Tibial nerve (tissue), 4 donors: ENCODE measurements around the gene ADSS1. TPM values are rescaled to one million over a fixed set of nuclear protein-coding genes. Genes with fewer than 3 reads are reported as not detected.

Experiments used
- DNase-seq, 2 donors: peaks; one replicate each; pipeline ENCODE4 v3.0.0-alpha.2; 2019; ENCODE audit warnings: low spot score in 2 of 2
- H3K27ac ChIP-seq, 4 donors: fragments of 200-600 bp; sonication (generic) in 3 of 4; one replicate each; pipeline ENCODE4 v1.5.1; 2017 to 2019; ENCODE audit warnings: mild to moderate bottlenecking in 1 of 4
- H3K27me3 ChIP-seq, 2 donors: fragments of 200-600 bp; sonication (generic) in 1 of 2; one replicate each; pipeline versions ENCODE4 v1.5.1 to v1.6.0; 2017 to 2019
- H3K36me3 ChIP-seq, 3 donors: fragments of 200-600 bp; sonication (generic); one replicate each; pipeline ENCODE4 v1.5.1; 2018 to 2019
- H3K4me1 ChIP-seq, 4 donors: fragments of 200-600 bp; sonication (generic) in 3 of 4; one replicate each; pipeline ENCODE4 v1.5.1; 2017 to 2019
- H3K4me3 ChIP-seq, 4 donors: fragments of 200-600 bp; sonication (generic) in 3 of 4; one replicate each; pipeline ENCODE4 v1.5.1; 2017 to 2019; ENCODE audit warnings: mild to moderate bottlenecking in 1 of 4, moderate library complexity in 1 of 4
- H3K9me3 ChIP-seq, 4 donors: fragments of 200-600 bp; sonication (generic) in 3 of 4; one replicate each; pipeline ENCODE4 v1.5.1; 2017 to 2019
- CTCF ChIP-seq, 5 experiments: fragments of 200-600 bp in 3 of 5; fragments of 450-650 bp in 2 of 5; sonication (generic) in 3 of 5; IDR thresholded peaks; one replicate each; pipeline ENCODE4 v1.5.1; 2016 to 2019; ENCODE audit warnings: antibody characterized with exemption in 5 of 5, mild to moderate bottlenecking in 3 of 5, moderate library complexity in 2 of 5
- EP300 ChIP-seq, 2 donors: sonication (generic); formaldehyde crosslinking; IDR thresholded peaks; one replicate each; pipeline ENCODE4 v1.6.1; 2017; ENCODE audit warnings: antibody characterized with exemption in 2 of 2, mild to moderate bottlenecking in 1 of 2
- POLR2A ChIP-seq, 2 donors: fragments of 450-650 bp; IDR thresholded peaks; one replicate each; pipeline ENCODE4 v1.6.1; 2017; ENCODE audit warnings: antibody characterized with exemption in 2 of 2, mild to moderate bottlenecking in 2 of 2, moderate library complexity in 2 of 2
- WGBS, 2 donors: methylation state at CpG; one replicate each; pipeline ENCODE4 v1.1.5; 2018; 5-methylcytosine and 5-hydroxymethylcytosine counted together
- total RNA-seq, 4 donors: library from RNA; depleted of rRNA; stranded (reverse); fragments of >200 nt; gene quantifications; one replicate each; pipeline ENCODE4 v1.1.0, GENCODE V29; 2016

ADSS1 gene
- total RNA-seq, 4 donors from 2014 or later = 4.8 to 11.4 (median 6.3) TPM

- no peak for TF ChIP-seq EP300 (IDR thresholded peaks at IDR 0.05)
- TF ChIP-seq POLR2A (IDR thresholded peaks at IDR 0.05) = no peak
- no peak for TF ChIP-seq CTCF (IDR thresholded peaks at IDR 0.05)
- 90 to 95% methylated on average over 3 of the region's 3 CpGs for WGBS, 2 donors
- DNase-seq = no peak
- peaks cover 0 to 18% (median 7%) of the 10 kb centered on the region in 4 donors for H3K4me1 ChIP-seq
- H3K4me3 ChIP-seq = no peak overlapping the region
- peaks cover 0 to 30% (median 0%) of the 10 kb centered on the region in 3 donors for H3K36me3 ChIP-seq
- no peaks in the 10 kb centered on the region for H3K9me3 ChIP-seq
- no peak overlapping the region for H3K27ac ChIP-seq
- H3K27me3 ChIP-seq = no peaks in the 10 kb centered on the region
Observed at GRCh38 chr14:104765517-104765916, 41.5 kb downstream of the ADSS1 start.

GRCh38 chr14:104766256-104766862, 42.3 kb downstream of the ADSS1 start:
- Histone ChIP-seq H3K27ac (no peak overlapping the region), H3K27me3 (no peaks in the 10 kb centered on the region), H3K9me3 (peaks cover 0 to 4% (median 0%) of the 10 kb centered on the region in 4 donors), H3K36me3 (peaks cover 0 to 31% (median 0%) of the 10 kb centered on the region in 3 donors), H3K4me3 (no peak overlapping the region), H3K4me1 (peaks cover 0 to 18% (median 7%) of the 10 kb centered on the region in 4 donors)
- WGBS, 2 donors = 97 to 100% methylated on average over 4 of the region's 4 CpGs
- TF ChIP-seq POLR2A (IDR thresholded peaks at IDR 0.05) = no peak
- TF ChIP-seq CTCF (IDR thresholded peaks at IDR 0.05) = no peak
- DNase-seq = no peak

GRCh38 chr14:104766863-104767633, 43.0 kb downstream of the ADSS1 start:
- H3K27me3 ChIP-seq = no peaks in the 10 kb centered on the region
- peaks cover 0 to 18% (median 7%) of the 10 kb centered on the region in 4 donors for H3K4me1 ChIP-seq
- peaks cover 0 to 31% (median 0%) of the 10 kb centered on the region in 3 donors for H3K36me3 ChIP-seq
- WGBS, 2 donors = 84 to 86% methylated on average over 15 of the region's 15 CpGs
- no peak for TF ChIP-seq CTCF (IDR thresholded peaks at IDR 0.05)
- TF ChIP-seq POLR2A (IDR thresholded peaks at IDR 0.05) = no peak
- TF ChIP-seq EP300 (IDR thresholded peaks at IDR 0.05) = no peak
- H3K27ac ChIP-seq = no peak overlapping the region
- peaks cover 0 to 6% (median 0%) of the 10 kb centered on the region in 4 donors for H3K9me3 ChIP-seq
- DNase-seq = no peak
- H3K4me3 ChIP-seq = no peak overlapping the region

GRCh38 chr14:104767634-104767918, 43.5 kb downstream of the ADSS1 start:
- peaks cover 0 to 18% (median 7%) of the 10 kb centered on the region in 4 donors for H3K4me1 ChIP-seq
- H3K9me3 ChIP-seq = peaks cover 0 to 6% (median 0%) of the 10 kb centered on the region in 4 donors
- no peak overlapping the region for H3K27ac ChIP-seq
- no peak overlapping the region for H3K4me3 ChIP-seq
- no peak for TF ChIP-seq POLR2A (IDR thresholded peaks at IDR 0.05)
- no peak for TF ChIP-seq EP300 (IDR thresholded peaks at IDR 0.05)
- no peak for TF ChIP-seq CTCF (IDR thresholded peaks at IDR 0.05)
- no peak for DNase-seq
- no peaks in the 10 kb centered on the region for H3K27me3 ChIP-seq
- 80 to 82% methylated on average over 5 of the region's 5 CpGs for WGBS, 2 donors
- H3K36me3 ChIP-seq = peaks cover 0 to 31% (median 0%) of the 10 kb centered on the region in 3 donors
